Astrocyte (in vitro differentiated cells and primary cell): Measurements from ENCODE around the gene IQCK.

ENCODE experiments used
- EZH2 ChIP-seq: IDR thresholded peaks from 2 replicates; pipeline ENCODE4 v1.6.1; 2012; ENCODE audit warnings: mild to moderate bottlenecking, low read length, inconsistent platforms; ENCODE audit not compliant: insufficient read depth
- TF ChIP-seq, protein P1 (sequence below): IDR thresholded peaks from 2 replicates; pipeline ENCODE4 v1.5.1; 2011; ENCODE audit warnings: low read depth, mild to moderate bottlenecking, inconsistent platforms, low read length, moderate library complexity; ENCODE audit not compliant: insufficient read depth

DNA sequence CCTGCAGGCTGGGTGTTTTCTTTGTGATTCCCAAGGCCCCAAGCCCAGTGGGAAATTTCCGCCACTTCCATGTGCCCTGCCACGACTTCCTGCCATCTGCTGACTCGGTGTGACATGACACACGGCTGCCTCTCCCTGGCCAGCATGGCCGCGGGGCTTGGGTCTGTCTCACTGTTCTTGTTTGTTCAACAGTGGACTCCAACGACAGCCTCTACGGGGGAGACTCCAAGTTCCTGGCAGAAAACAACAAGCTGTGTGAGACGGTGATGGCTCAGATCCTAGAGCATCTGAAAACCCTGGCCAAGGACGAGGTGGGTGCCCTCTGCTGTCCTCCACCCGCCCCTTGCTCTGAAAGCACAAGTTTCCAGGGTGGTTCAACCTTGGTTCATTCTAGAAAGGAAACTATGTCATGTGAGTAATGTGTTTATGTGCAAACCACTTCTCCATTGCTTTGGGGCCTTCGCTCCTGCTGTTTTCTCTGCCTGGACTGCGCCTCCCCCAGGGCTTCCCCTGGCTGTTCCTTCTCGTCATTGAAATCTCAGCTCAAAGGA, 26.8 kb upstream of the IQCK start:
- no peak for TF ChIP-seq EZH2
- TF ChIP-seq, protein P1, sequence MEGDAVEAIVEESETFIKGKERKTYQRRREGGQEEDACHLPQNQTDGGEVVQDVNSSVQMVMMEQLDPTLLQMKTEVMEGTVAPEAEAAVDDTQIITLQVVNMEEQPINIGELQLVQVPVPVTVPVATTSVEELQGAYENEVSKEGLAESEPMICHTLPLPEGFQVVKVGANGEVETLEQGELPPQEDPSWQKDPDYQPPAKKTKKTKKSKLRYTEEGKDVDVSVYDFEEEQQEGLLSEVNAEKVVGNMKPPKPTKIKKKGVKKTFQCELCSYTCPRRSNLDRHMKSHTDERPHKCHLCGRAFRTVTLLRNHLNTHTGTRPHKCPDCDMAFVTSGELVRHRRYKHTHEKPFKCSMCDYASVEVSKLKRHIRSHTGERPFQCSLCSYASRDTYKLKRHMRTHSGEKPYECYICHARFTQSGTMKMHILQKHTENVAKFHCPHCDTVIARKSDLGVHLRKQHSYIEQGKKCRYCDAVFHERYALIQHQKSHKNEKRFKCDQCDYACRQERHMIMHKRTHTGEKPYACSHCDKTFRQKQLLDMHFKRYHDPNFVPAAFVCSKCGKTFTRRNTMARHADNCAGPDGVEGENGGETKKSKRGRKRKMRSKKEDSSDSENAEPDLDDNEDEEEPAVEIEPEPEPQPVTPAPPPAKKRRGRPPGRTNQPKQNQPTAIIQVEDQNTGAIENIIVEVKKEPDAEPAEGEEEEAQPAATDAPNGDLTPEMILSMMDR, result no peak
